NB4 (cell line): ENCODE measurements around the gene LDLRAD4.

ENCODE experiments used
- POLR2A ChIP-seq: IDR thresholded peaks from 2 replicates; pipeline ENCODE4 v1.6.1; 2011; ENCODE audit warnings: mild to moderate bottlenecking; ENCODE audit not compliant: insufficient read length; ENCODE audit errors: extremely low read depth
- TF ChIP-seq, protein P1 (sequence below): IDR thresholded peaks from one replicate; pipeline ENCODE4 v1.5.1; 2012; ENCODE audit warnings: low read depth, low read length

DNA sequence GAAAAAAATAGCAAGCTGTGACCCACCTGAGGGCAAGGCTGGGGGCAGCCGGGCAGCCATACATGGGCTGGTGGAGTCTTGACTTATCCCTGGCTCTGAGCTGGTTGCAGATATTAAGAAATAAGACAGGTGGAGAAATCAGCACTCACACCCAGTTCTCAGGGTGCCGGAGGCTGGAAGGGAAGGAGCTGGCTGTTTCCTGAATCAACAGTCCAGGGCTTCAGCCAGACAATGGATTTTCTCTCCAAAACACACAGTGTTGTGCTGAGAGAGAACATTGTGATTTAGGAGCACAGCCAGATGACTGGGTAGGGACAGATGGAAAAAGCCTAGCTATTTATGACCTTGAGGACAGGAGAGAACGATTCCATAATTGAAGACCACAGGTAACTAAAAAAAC, 208.8 kb downstream of the LDLRAD4 start:
- TF ChIP-seq, protein P1, sequence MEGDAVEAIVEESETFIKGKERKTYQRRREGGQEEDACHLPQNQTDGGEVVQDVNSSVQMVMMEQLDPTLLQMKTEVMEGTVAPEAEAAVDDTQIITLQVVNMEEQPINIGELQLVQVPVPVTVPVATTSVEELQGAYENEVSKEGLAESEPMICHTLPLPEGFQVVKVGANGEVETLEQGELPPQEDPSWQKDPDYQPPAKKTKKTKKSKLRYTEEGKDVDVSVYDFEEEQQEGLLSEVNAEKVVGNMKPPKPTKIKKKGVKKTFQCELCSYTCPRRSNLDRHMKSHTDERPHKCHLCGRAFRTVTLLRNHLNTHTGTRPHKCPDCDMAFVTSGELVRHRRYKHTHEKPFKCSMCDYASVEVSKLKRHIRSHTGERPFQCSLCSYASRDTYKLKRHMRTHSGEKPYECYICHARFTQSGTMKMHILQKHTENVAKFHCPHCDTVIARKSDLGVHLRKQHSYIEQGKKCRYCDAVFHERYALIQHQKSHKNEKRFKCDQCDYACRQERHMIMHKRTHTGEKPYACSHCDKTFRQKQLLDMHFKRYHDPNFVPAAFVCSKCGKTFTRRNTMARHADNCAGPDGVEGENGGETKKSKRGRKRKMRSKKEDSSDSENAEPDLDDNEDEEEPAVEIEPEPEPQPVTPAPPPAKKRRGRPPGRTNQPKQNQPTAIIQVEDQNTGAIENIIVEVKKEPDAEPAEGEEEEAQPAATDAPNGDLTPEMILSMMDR: no peak
- TF ChIP-seq POLR2A: no peak
